Measurements from ENCODE around the gene NWD2.

- TF ChIP-seq CTCF (IDR thresholded peaks at IDR 0.05 in 8 of 11, conservative IDR thresholded peaks at IDR 0.05 in 3 of 11): no peak
- TF ChIP-seq POLR2A (IDR thresholded peaks at IDR 0.05): no peak
- TF ChIP-seq POLR2AphosphoS5 (IDR thresholded peaks at IDR 0.05): no peak
Measured at GRCh38 chr4:37367901-37368300, 123.4 kb downstream of the NWD2 start.

All from spleen (tissue), 7 donors.